Colonic mucosa (tissue), 4 donors: ENCODE data around the gene ANK3. TPM values are rescaled to one million over a fixed set of nuclear protein-coding genes. Genes with fewer than 3 reads are reported as not detected.

Experiments
- DNase-seq: peaks from one replicate; pipeline ENCODE4 v3.0.0-alpha.2; 2020
- H3K27ac ChIP-seq: fragments of 200-600 bp; one replicate; pipeline ENCODE4 v1.8.0; 2021
- H3K27me3 ChIP-seq: fragments of 200-600 bp; one replicate; pipeline ENCODE4 v1.8.0; 2021
- H3K36me3 ChIP-seq: fragments of 200-600 bp; one replicate; pipeline ENCODE4 v1.8.0; 2021
- H3K4me1 ChIP-seq: fragments of 200-600 bp; one replicate; pipeline ENCODE4 v1.8.0; 2021; ENCODE audit warnings: mild to moderate bottlenecking
- H3K4me3 ChIP-seq: fragments of 200-600 bp; one replicate; pipeline ENCODE4 v1.8.0; 2021
- H3K9ac ChIP-seq, 2 donors: one replicate each; pipeline ENCODE4 v1.7.0; 2013; ENCODE audit warnings: control low read depth in 2 of 2, low read depth in 2 of 2, low read length in 2 of 2
- H3K9me3 ChIP-seq: fragments of 200-600 bp; one replicate; pipeline ENCODE4 v1.8.0; 2021
- CTCF ChIP-seq: fragments of 200-600 bp; IDR thresholded peaks from one replicate; pipeline ENCODE4 v1.8.0; 2022; ENCODE audit warnings: antibody characterized with exemption, mild to moderate bottlenecking
- intact Hi-C: fragments of 100-400 bp; cut with DNase I; formaldehyde crosslinking; loops from one replicate; pipeline ENCODE4 v1.14.1; 2022
- total RNA-seq, 2 donors: library from RNA; stranded (reverse); fragmentation: NEBNext Ultra II Directional in 1 of 2; extraction: Animal tissue kit (Norgen Biotek cat#: 25700) in 1 of 2; gene quantifications; one replicate each; pipeline ENCODE4 v1.2.1, GENCODE V29; 2021
- donor health status: healthy.
- donor health status: DM: no; HTN: no; CAD: no.
- donor health status: DM: no; HTN: no; CAD: no.

ANK3 gene
- total RNA-seq, 2 donors from 2014 or later: 34.6 to 82.8 TPM

GRCh38 chr10:60189861-60190475 lies 199.7 kb downstream of the ANK3 start:
- Histone ChIP-seq H3K9me3 (no peaks in the 10 kb centered on the region), H3K4me3 (no peak overlapping the region), H3K36me3 (no peaks in the 10 kb centered on the region), H3K27me3 (no peaks in the 10 kb centered on the region), H3K27ac (no peak overlapping the region), H3K9ac (no peak overlapping the region), H3K4me1 (no peaks in the 10 kb centered on the region)
- no peak for TF ChIP-seq CTCF
- intact Hi-C loops: no loop called here
- no peak for DNase-seq

- Histone ChIP-seq H3K27ac (no peak overlapping the region), H3K4me3 (no peak overlapping the region), H3K9ac (no peak overlapping the region), H3K9me3 (no peaks in the 10 kb centered on the region), H3K4me1 (no peaks in the 10 kb centered on the region), H3K27me3 (no peaks in the 10 kb centered on the region), H3K36me3 (no peaks in the 10 kb centered on the region)
- intact Hi-C loops: no loop called here
- DNase-seq: no peak
- TF ChIP-seq CTCF: no peak
Measured at GRCh38 chr10:60188548-60188947, 201.1 kb downstream of the ANK3 start.

GRCh38 chr10:60187691-60188090 lies 202.0 kb downstream of the ANK3 start:
- Histone ChIP-seq H3K27me3 (no peaks in the 10 kb centered on the region), H3K9ac (no peak overlapping the region), H3K27ac (no peak overlapping the region), H3K9me3 (no peaks in the 10 kb centered on the region), H3K36me3 (no peaks in the 10 kb centered on the region), H3K4me1 (no peaks in the 10 kb centered on the region), H3K4me3 (no peak overlapping the region)
- DNase-seq: no peak
- intact Hi-C loops: no loop called here
- TF ChIP-seq CTCF: no peak

- Histone ChIP-seq H3K9ac (no peak overlapping the region), H3K27ac (no peak overlapping the region), H3K36me3 (no peaks in the 10 kb centered on the region), H3K4me3 (no peak overlapping the region), H3K4me1 (no peaks in the 10 kb centered on the region), H3K27me3 (no peaks in the 10 kb centered on the region), H3K9me3 (no peaks in the 10 kb centered on the region)
- no peak for TF ChIP-seq CTCF
- intact Hi-C loops: no loop called here
- no peak for DNase-seq
Measured at GRCh38 chr10:60186315-60187071, 203.2 kb downstream of the ANK3 start.

GRCh38 chr10:60185421-60185820 lies 204.3 kb downstream of the ANK3 start:
- no peak overlapping the region for H3K9ac ChIP-seq
- no peaks in the 10 kb centered on the region for H3K9me3 ChIP-seq
- no peaks in the 10 kb centered on the region for H3K4me1 ChIP-seq
- H3K36me3 ChIP-seq: no peaks in the 10 kb centered on the region
- TF ChIP-seq CTCF: no peak
- H3K4me3 ChIP-seq: no peak overlapping the region
- no peak overlapping the region for H3K27ac ChIP-seq
- no peak for DNase-seq
- intact Hi-C loops: no loop called here
- no peaks in the 10 kb centered on the region for H3K27me3 ChIP-seq
